ENCODE results near the gene SLC6A4. TPM values are rescaled to one million over a fixed set of nuclear protein-coding genes. Genes with fewer than 3 reads are reported as not detected.

The SLC6A4 gene
- total RNA-seq, 1 donor from 2014 or later: 0.33 TPM

GRCh38 chr17:30254150-30254549, 18.7 kb upstream of the SLC6A4 start:
- intact Hi-C loops (cut with micrococcal nuclease): no loop called here
- no peak for DNase-seq
- Histone ChIP-seq H3K27me3 (ENCODE audit: low read depth) (no peaks in the 10 kb centered on the region), H3K4me3 (no peak overlapping the region), H3K36me3 (peaks cover 46% of the 10 kb centered on the region), H3K9me3 (replicated peaks) (no peaks in the 10 kb centered on the region), H3K27ac (replicated peaks) (no peak overlapping the region), H3K4me1 (peaks cover 17% of the 10 kb centered on the region)
- no peak for TF ChIP-seq CTCF (IDR thresholded peaks at IDR 0.05; ENCODE audit: borderline replicate concordance)

- Histone ChIP-seq H3K4me3 (no peak overlapping the region), H3K4me1 (peaks cover 17% of the 10 kb centered on the region), H3K9me3 (replicated peaks) (no peaks in the 10 kb centered on the region), H3K27ac (replicated peaks) (no peak overlapping the region), H3K27me3 (ENCODE audit: low read depth) (no peaks in the 10 kb centered on the region), H3K36me3 (peaks cover 54% of the 10 kb centered on the region)
- DNase-seq: no peak
- TF ChIP-seq CTCF (IDR thresholded peaks at IDR 0.05; ENCODE audit: borderline replicate concordance): no peak
- intact Hi-C loops (cut with micrococcal nuclease): no loop called here
Measured at GRCh38 chr17:30253312-30253711, 17.8 kb upstream of the SLC6A4 start.

GRCh38 chr17:30251931-30252330, 16.4 kb upstream of the SLC6A4 start:
- Histone ChIP-seq H3K27me3 (ENCODE audit: low read depth) (no peaks in the 10 kb centered on the region), H3K9me3 (replicated peaks) (no peaks in the 10 kb centered on the region), H3K4me3 (no peak overlapping the region), H3K27ac (replicated peaks) (no peak overlapping the region), H3K4me1 (peaks cover 15% of the 10 kb centered on the region), H3K36me3 (peaks cover 64% of the 10 kb centered on the region)
- TF ChIP-seq CTCF (IDR thresholded peaks at IDR 0.05; ENCODE audit: borderline replicate concordance): no peak
- intact Hi-C loops (cut with micrococcal nuclease): no loop called here
- DNase-seq: no peak

GRCh38 chr17:30249460-30249859, 14.0 kb upstream of the SLC6A4 start:
- Histone ChIP-seq H3K9me3 (replicated peaks) (no peaks in the 10 kb centered on the region), H3K36me3 (peaks cover 60% of the 10 kb centered on the region), H3K4me1 (peaks cover 13% of the 10 kb centered on the region), H3K27me3 (ENCODE audit: low read depth) (no peaks in the 10 kb centered on the region), H3K4me3 (no peak overlapping the region), H3K27ac (replicated peaks) (no peak overlapping the region)
- no peak for TF ChIP-seq CTCF (IDR thresholded peaks at IDR 0.05; ENCODE audit: borderline replicate concordance)
- intact Hi-C loops (cut with micrococcal nuclease): no loop called here
- DNase-seq: no peak

GRCh38 chr17:30248786-30249185, 13.3 kb upstream of the SLC6A4 start:
- Histone ChIP-seq H3K36me3 (peaks cover 60% of the 10 kb centered on the region), H3K27ac (replicated peaks) (no peak overlapping the region), H3K27me3 (ENCODE audit: low read depth) (no peaks in the 10 kb centered on the region), H3K4me1 (peaks cover 13% of the 10 kb centered on the region), H3K9me3 (replicated peaks) (no peaks in the 10 kb centered on the region), H3K4me3 (no peak overlapping the region)
- intact Hi-C loops (cut with micrococcal nuclease): no loop called here
- no peak for DNase-seq
- no peak for TF ChIP-seq CTCF (IDR thresholded peaks at IDR 0.05; ENCODE audit: borderline replicate concordance)

- H3K36me3 ChIP-seq: peaks cover 47% of the 10 kb centered on the region
Measured at GRCh38 chr17:30246460-30246859, 11.0 kb upstream of the SLC6A4 start.

More at GRCh38 chr17:30246460-30246859, 11.0 kb upstream of the SLC6A4 start:
- no peak for TF ChIP-seq CTCF (IDR thresholded peaks at IDR 0.05; ENCODE audit: borderline replicate concordance)
- intact Hi-C loops (cut with micrococcal nuclease): no loop called here
- Histone ChIP-seq H3K27ac (replicated peaks) (no peak overlapping the region), H3K4me3 (no peak overlapping the region), H3K9me3 (replicated peaks) (no peaks in the 10 kb centered on the region), H3K27me3 (ENCODE audit: low read depth) (peaks cover 2% of the 10 kb centered on the region), H3K4me1 (peaks cover 13% of the 10 kb centered on the region)
- DNase-seq: no peak

Data from left ventricle myocardium inferior (tissue), 1 donor.